Stromal cell of bone marrow (primary cell): ENCODE measurements around the gene KCNE4.

ENCODE experiments used
- DNase-seq: peaks from one replicate; pipeline ENCODE4 v3.0.0-alpha.2; 2012; ENCODE audit warnings: low read depth

KCNE4 gene

GRCh38 chr2:223041527-223042109 lies 10.4 kb upstream of the KCNE4 start:
- peak; percentile 95 for DNase-seq

GRCh38 chr2:223042284-223042683 lies 9.7 kb upstream of the KCNE4 start:
- no peak for DNase-seq

- DNase-seq, result no peak
These were observed 9.3 kb upstream of the KCNE4 start for GRCh38 chr2:223042704-223043118.

- DNase-seq, result no peak
These were observed 8.6 kb upstream of the KCNE4 start for GRCh38 chr2:223043164-223043941.

- no peak for DNase-seq
These were observed 7.7 kb upstream of the KCNE4 start for GRCh38 chr2:223044092-223044836.

- no peak for DNase-seq
These were observed 6.9 kb upstream of the KCNE4 start for GRCh38 chr2:223044916-223045700.

GRCh38 chr2:223046470-223047040 lies 5.4 kb upstream of the KCNE4 start:
- no peak for DNase-seq

GRCh38 chr2:223047260-223047761 lies 4.7 kb upstream of the KCNE4 start:
- peak; percentile 88 for DNase-seq

GRCh38 chr2:223048519-223048918 lies 3.5 kb upstream of the KCNE4 start:
- no peak for DNase-seq

- DNase-seq, result no peak
These were observed 2.6 kb upstream of the KCNE4 start for GRCh38 chr2:223049356-223049755.

GRCh38 chr2:223050188-223050587 lies 1.8 kb upstream of the KCNE4 start:
- no peak for DNase-seq

GRCh38 chr2:223050900-223051504 lies 988 bp upstream of the KCNE4 start:
- DNase-seq, result peak; percentile 62

- no peak for DNase-seq
These were observed 826 bp downstream of the KCNE4 start for GRCh38 chr2:223052548-223053483.

GRCh38 chr2:223053484-223054192 lies 1.6 kb downstream of the KCNE4 start:
- no peak for DNase-seq

GRCh38 chr2:223054193-223054781 lies 2.3 kb downstream of the KCNE4 start:
- DNase-seq, result peak; percentile 63

GRCh38 chr2:223055140-223055539 lies 3.1 kb downstream of the KCNE4 start:
- peak; percentile 64 for DNase-seq

GRCh38 chr2:223055836-223056235 lies 3.8 kb downstream of the KCNE4 start:
- DNase-seq, result no peak

- no peak for DNase-seq
These were observed 4.9 kb downstream of the KCNE4 start for GRCh38 chr2:223056701-223057418.
